HepG2 (cell line): ENCODE results near the gene RABGAP1. TPM values are rescaled to one million over a fixed set of nuclear protein-coding genes. Genes with fewer than 3 reads are reported as not detected.

ENCODE experiments used
- CENPX ChIP-seq: sonication (generic); formaldehyde crosslinking; IDR thresholded peaks from 2 replicates; pipeline ENCODE4 v1.9.0; 2021; ENCODE audit warnings: mild to moderate bottlenecking, missing genetic modification reagents, moderate library complexity
- FOXC1 ChIP-seq: sonication (generic); formaldehyde crosslinking; IDR thresholded peaks from 2 replicates; pipeline ENCODE4 v1.8.0; 2022; ENCODE audit warnings: mild to moderate bottlenecking, missing genetic modification reagents, borderline replicate concordance
- FOXK1 ChIP-seq: sonication (generic); formaldehyde crosslinking; IDR thresholded peaks from 2 replicates; pipeline ENCODE4 v1.4.0; 2020; ENCODE audit warnings: low read depth, missing genetic modification reagents, borderline replicate concordance
- GTF2F1 ChIP-seq: fragments of 150-350 bp; IDR thresholded peaks from 2 replicates; pipeline ENCODE4 v1.6.1; 2014; ENCODE audit warnings: low read length
- HIVEP1 ChIP-seq: sonication (generic); formaldehyde crosslinking; IDR thresholded peaks from 2 replicates; pipeline ENCODE4 v1.4.0; 2020; ENCODE audit warnings: mild to moderate bottlenecking, missing genetic modification reagents
- HMGA1 ChIP-seq: sonication (generic); formaldehyde crosslinking; conservative IDR thresholded peaks from 2 replicates; pipeline ENCODE4 v1.4.0; 2020; ENCODE audit warnings: missing genetic modification reagents
- MAFF ChIP-seq: IDR thresholded peaks from 2 replicates; pipeline ENCODE4 v1.6.1; 2011; ENCODE audit warnings: low read depth, low read length, improper control_type of control experiment
- NFKB2 ChIP-seq: sonication (generic); formaldehyde crosslinking; IDR thresholded peaks from 2 replicates; pipeline ENCODE4 v1.4.0; 2020; ENCODE audit warnings: missing genetic modification reagents, borderline replicate concordance
- SP2 ChIP-seq: sonication (generic); formaldehyde crosslinking; IDR thresholded peaks from 2 replicates; pipeline ENCODE4 v1.5.1; 2020; ENCODE audit warnings: mild to moderate bottlenecking, missing genetic modification reagents
- YEATS4 ChIP-seq: sonication (generic); formaldehyde crosslinking; IDR thresholded peaks from 2 replicates; pipeline ENCODE4 v1.4.0; 2020; ENCODE audit warnings: missing genetic modification reagents, borderline replicate concordance
- ZNF232 ChIP-seq: sonication (generic); formaldehyde crosslinking; IDR thresholded peaks from 2 replicates; pipeline ENCODE4 v1.4.0; 2020; ENCODE audit warnings: missing genetic modification reagents, borderline replicate concordance
- ZNF772 ChIP-seq: sonication (generic); formaldehyde crosslinking; IDR thresholded peaks from 2 replicates; pipeline ENCODE4 v1.5.0; 2020; ENCODE audit warnings: mild to moderate bottlenecking, missing genetic modification reagents
- polyA plus RNA-seq, 8 experiments: library from polyadenylated mRNA; depleted of rRNA in 3 of 8; stranded (reverse) in 7 of 8; unstranded in 1 of 8; fragments of >200 nt; fragmentation: Illumina TruSeq in 4 of 8; extraction: Trizol in 4 of 8; gene quantifications; 2 replicates each; pipeline versions ENCODE4 v1.2.1 to v1.2.3, GENCODE V29; 2011 to 2016; ENCODE audit warnings: low read depth in 4 of 8, missing spikeins in 1 of 8, mixed read lengths in 1 of 8; ENCODE audit not compliant: insufficient read depth in 1 of 8
- total RNA-seq, 5 experiments: library from RNA; depleted of rRNA; stranded (reverse); fragments of >200 nt; fragmentation: Illumina TruSeq; extraction: Trizol; gene quantifications; 2 replicates each; pipeline ENCODE4 v1.2.3, GENCODE V29; 2016; ENCODE audit warnings: low read depth in 1 of 5
- TF ChIP-seq, protein P1 (sequence below): sonication (generic); formaldehyde crosslinking; IDR thresholded peaks from 2 replicates; pipeline ENCODE4 v1.4.0; 2020; ENCODE audit warnings: missing genetic modification reagents, mild to moderate bottlenecking, borderline replicate concordance
- TF ChIP-seq, protein P2 (sequence below): IDR thresholded peaks from 2 replicates; pipeline ENCODE4 v1.6.1; 2012; ENCODE audit warnings: inconsistent platforms
- TF ChIP-seq, protein P3 (sequence below): sonication (generic); formaldehyde crosslinking; IDR thresholded peaks from 2 replicates; pipeline ENCODE4 v1.4.0; 2020; ENCODE audit warnings: missing genetic modification reagents, borderline replicate concordance

Gene RABGAP1
- total and polyA plus RNA-seq, 2 of the 13 experiments (the other 11 are each of a cell fraction or from before 2014, with no cell fraction given): 19.1 to 19.3 TPM

DNA sequence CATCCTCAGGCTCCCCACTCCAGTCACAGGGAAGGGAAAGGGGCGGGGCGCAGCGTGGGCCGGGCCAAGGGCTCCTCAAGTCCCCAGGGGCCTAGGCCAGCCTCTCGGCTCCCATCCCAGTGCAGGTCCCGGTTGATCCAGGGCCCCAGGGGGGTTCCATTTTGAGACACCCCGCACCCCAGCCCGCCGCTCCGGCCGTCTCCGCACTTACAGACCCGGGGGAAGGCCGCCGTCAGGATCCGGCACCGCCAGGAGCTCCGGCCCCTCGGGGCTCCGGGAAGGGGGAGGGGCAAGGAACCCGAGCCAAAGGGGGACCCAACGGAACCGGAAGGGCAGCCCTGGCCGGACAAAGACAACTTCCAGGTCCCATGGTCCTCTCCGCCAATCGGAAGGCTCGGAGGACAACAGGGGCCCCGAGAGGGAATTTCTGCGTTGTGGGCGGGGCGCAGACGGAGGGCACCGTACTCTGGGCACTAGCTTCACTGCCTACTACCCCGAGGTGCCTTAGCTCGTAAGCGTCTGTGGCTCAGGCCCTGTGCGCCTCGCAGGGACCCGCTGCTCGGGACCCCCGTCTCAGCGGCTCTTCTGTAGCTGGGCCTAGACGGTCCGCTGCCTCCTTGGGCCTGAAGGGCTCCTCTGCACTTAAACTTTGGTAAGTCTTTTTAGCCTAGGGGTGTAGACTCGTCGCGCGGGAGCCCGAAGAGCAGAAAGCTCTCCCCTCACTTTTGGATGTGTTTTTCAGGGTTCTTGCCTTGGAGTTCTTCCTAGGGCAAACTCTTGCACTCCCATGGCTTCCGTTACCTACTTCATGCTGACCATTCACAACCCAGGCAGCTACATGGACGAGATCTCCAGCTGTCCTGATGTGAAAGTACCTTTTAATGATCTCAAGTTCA, 9.3 kb upstream of the RABGAP1 start, which contains the start of gene ZBTB26 (continued):
- TF ChIP-seq, protein P1, sequence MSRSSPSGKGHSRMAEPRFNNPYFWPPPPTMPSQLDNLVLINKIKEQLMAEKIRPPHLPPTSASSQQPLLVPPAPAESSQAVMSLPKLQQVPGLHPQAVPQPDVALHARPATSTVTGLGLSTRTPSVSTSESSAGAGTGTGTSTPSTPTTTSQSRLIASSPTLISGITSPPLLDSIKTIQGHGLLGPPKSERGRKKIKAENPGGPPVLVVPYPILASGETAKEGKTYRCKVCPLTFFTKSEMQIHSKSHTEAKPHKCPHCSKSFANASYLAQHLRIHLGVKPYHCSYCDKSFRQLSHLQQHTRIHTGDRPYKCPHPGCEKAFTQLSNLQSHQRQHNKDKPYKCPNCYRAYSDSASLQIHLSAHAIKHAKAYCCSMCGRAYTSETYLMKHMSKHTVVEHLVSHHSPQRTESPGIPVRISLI (CRISPR knock-in tag): no peak
- TF ChIP-seq HIVEP1 (CRISPR knock-in tag): peak; percentile 98
- TF ChIP-seq CENPX (CRISPR knock-in tag): no peak
- TF ChIP-seq FOXK1: peak; percentile 91
- TF ChIP-seq ZNF772: peak; percentile 80; the same call in 1 of the 2 replicates
- peak; percentile 66; the same call in 1 of the 2 replicates for TF ChIP-seq NFKB2 (CRISPR knock-in tag)
- 0 out of 2 replicates have a peak, but pooled peaks have one; percentile 46 for TF ChIP-seq GTF2F1
- TF ChIP-seq YEATS4 (CRISPR knock-in tag): 0 out of 2 replicates have a peak, but pooled peaks have one; percentile 73
- TF ChIP-seq, protein P2, sequence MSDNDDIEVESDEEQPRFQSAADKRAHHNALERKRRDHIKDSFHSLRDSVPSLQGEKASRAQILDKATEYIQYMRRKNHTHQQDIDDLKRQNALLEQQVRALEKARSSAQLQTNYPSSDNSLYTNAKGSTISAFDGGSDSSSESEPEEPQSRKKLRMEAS: no peak; the same call in 1 of the 2 replicates
- TF ChIP-seq ZNF232: peak; percentile 52; the same call in 1 of the 2 replicates
- no peak for TF ChIP-seq MAFF
- TF ChIP-seq FOXC1 (CRISPR knock-in tag): peak; percentile 84; the same call in 1 of the 2 replicates
- no peak for TF ChIP-seq HMGA1 (CRISPR knock-in tag)
- peak; percentile 82 for TF ChIP-seq SP2 (CRISPR knock-in tag)
- TF ChIP-seq, protein P3, sequence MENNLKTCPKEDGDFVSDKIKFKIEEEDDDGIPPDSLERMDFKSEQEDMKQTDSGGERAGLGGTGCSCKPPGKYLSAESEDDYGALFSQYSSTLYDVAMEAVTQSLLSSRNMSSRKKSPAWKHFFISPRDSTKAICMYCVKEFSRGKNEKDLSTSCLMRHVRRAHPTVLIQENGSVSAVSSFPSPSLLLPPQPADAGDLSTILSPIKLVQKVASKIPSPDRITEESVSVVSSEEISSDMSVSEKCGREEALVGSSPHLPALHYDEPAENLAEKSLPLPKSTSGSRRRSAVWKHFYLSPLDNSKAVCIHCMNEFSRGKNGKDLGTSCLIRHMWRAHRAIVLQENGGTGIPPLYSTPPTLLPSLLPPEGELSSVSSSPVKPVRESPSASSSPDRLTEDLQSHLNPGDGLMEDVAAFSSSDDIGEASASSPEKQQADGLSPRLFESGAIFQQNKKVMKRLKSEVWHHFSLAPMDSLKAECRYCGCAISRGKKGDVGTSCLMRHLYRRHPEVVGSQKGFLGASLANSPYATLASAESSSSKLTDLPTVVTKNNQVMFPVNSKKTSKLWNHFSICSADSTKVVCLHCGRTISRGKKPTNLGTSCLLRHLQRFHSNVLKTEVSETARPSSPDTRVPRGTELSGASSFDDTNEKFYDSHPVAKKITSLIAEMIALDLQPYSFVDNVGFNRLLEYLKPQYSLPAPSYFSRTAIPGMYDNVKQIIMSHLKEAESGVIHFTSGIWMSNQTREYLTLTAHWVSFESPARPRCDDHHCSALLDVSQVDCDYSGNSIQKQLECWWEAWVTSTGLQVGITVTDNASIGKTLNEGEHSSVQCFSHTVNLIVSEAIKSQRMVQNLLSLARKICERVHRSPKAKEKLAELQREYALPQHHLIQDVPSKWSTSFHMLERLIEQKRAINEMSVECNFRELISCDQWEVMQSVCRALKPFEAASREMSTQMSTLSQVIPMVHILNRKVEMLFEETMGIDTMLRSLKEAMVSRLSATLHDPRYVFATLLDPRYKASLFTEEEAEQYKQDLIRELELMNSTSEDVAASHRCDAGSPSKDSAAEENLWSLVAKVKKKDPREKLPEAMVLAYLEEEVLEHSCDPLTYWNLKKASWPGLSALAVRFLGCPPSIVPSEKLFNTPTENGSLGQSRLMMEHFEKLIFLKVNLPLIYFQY (CRISPR knock-in tag): peak; percentile 98; the same call in 1 of the 2 replicates
